Thoracic aorta (tissue), 2 donors: ENCODE data around the gene PLXNA2. TPM values are rescaled to one million over a fixed set of nuclear protein-coding genes. Genes with fewer than 3 reads are reported as not detected.

Experiments used
- ATAC-seq: fragments of 150-250 bp; one replicate; pipeline ENCODE4 v1.8.0; 2017; ENCODE audit warnings: low read depth; ENCODE audit not compliant: insufficient number of reproducible peaks, low FRiP score
- DNase-seq: peaks from one replicate; pipeline ENCODE4 v3.0.0-alpha.2; 2020; ENCODE audit warnings: low spot score
- H3K27ac ChIP-seq, 2 donors: fragments of 200-600 bp; sonication (generic); 1 replicate in 1 of 2; 2 replicates in 1 of 2; pipeline ENCODE4 v1.5.1; 2016; ENCODE audit warnings: mild to moderate bottlenecking in 2 of 2, moderate library complexity in 2 of 2
- H3K27me3 ChIP-seq: fragments of 200-600 bp; sonication (generic); replicated peaks from 2 replicates; pipeline ENCODE4 v1.6.0; 2016; ENCODE audit warnings: mild to moderate bottlenecking; ENCODE audit not compliant: insufficient read depth
- H3K36me3 ChIP-seq: fragments of 200-600 bp; sonication (generic); one replicate; pipeline ENCODE4 v1.5.1; 2016
- H3K4me1 ChIP-seq, 2 donors: fragments of 200-600 bp; sonication (generic); 1 replicate in 1 of 2; 2 replicates in 1 of 2; pipeline versions ENCODE4 v1.5.1 to v1.6.0; 2016; ENCODE audit warnings: low read depth in 2 of 2, mild to moderate bottlenecking in 1 of 2; ENCODE audit not compliant: control insufficient read depth in 1 of 2
- H3K4me3 ChIP-seq: fragments of 200-600 bp; sonication (generic); 2 replicates; pipeline ENCODE4 v1.5.1; 2016; ENCODE audit warnings: mild to moderate bottlenecking
- H3K9me3 ChIP-seq: fragments of 200-600 bp; sonication (generic); 2 replicates; pipeline ENCODE4 v1.5.1; 2016
- CTCF ChIP-seq: fragments of 200-600 bp; sonication (generic); IDR thresholded peaks from one replicate; pipeline ENCODE4 v1.5.1; 2019; ENCODE audit warnings: antibody characterized with exemption
- total RNA-seq, 2 donors: library from RNA; depleted of rRNA; stranded (reverse); fragments of >200 nt; gene quantifications; one replicate each; pipeline versions ENCODE4 v1.1.0 to v1.2.3, GENCODE V29; 2016

Gene PLXNA2
- total RNA-seq, 2 donors from 2014 or later = 30.2 to 62.2 TPM

DNA sequence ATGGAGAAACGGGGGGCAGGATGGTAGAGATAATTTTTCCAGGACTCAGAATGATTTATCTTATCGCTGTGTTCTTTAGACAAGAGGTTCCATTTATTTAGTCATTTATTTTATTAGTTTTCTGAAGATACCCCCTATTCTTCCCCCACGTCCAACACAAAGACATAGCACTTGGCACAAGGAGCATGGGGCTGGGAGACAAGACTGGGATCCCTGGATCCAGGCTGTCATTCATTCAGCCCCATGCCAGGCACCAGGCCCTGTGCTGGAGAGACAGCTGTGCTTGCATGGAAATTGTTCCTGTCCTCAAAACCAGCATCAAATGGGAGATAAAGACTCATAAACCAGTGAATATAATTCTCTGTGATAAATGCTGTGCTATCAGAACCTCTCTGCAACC, 27.1 kb upstream of the PLXNA2 start:
- Histone ChIP-seq H3K36me3 (no peaks in the 10 kb centered on the region), H3K4me3 (no peak overlapping the region), H3K27me3 (no peaks in the 10 kb centered on the region), H3K4me1 (peaks cover 4 to 65% of the 10 kb centered on the region in 2 donors), H3K27ac (no peak overlapping the region), H3K9me3 (no peaks in the 10 kb centered on the region)
- DNase-seq = no peak
- no peak for TF ChIP-seq CTCF
- no peak for ATAC-seq

DNA sequence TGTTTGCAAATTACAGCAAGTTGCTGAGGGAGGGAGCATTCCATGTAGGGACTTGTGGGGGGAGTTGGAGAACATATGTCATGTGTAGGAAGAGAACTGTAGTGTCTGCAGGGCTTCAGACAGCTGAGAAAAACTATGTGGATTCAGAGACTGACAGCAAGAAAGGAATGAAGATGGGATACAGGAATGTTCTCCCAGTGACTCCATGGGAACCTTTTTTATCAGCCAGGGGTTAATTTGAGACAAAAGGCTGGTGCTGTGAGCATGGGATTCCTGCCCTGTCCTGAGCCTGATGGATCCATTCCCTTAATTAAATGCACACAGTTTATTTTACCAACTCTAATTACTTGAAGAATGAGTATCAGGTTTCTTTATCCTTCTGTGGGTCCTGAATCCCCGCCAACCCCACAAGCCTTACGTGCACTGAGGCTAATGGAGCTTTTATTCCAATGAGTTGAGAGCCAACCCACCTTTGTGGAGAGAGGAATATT, 26.5 kb upstream of the PLXNA2 start:
- H3K36me3 ChIP-seq = no peaks in the 10 kb centered on the region
- ATAC-seq (no peak), DNase-seq (no peak)
- no peak overlapping the region for H3K27ac ChIP-seq
- TF ChIP-seq CTCF = no peak
- H3K4me1 ChIP-seq = peaks cover 4 to 70% of the 10 kb centered on the region in 2 donors
- H3K27me3 ChIP-seq = no peaks in the 10 kb centered on the region
- no peaks in the 10 kb centered on the region for H3K9me3 ChIP-seq
- no peak overlapping the region for H3K4me3 ChIP-seq

- no peaks in the 10 kb centered on the region for H3K27me3 ChIP-seq
- H3K4me1 ChIP-seq = peaks cover 12 to 84% of the 10 kb centered on the region in 2 donors
- no peak for TF ChIP-seq CTCF
- H3K27ac ChIP-seq = peak overlapping the region in 1 of 2 donors; percentile 7
- no peaks in the 10 kb centered on the region for H3K36me3 ChIP-seq
- DNase-seq = no peak
- H3K4me3 ChIP-seq = no peak overlapping the region
- no peaks in the 10 kb centered on the region for H3K9me3 ChIP-seq
- no peak for ATAC-seq
Measured at GRCh38 chr1:208269338-208269666, 25.1 kb upstream of the PLXNA2 start.

- H3K36me3 ChIP-seq = no peaks in the 10 kb centered on the region
- ATAC-seq (no peak), DNase-seq (no peak)
- H3K4me3 ChIP-seq = no peak overlapping the region
- H3K27ac ChIP-seq = peak overlapping the region in 1 of 2 donors; percentile 7
- no peaks in the 10 kb centered on the region for H3K27me3 ChIP-seq
- H3K4me1 ChIP-seq = peaks cover 12 to 90% of the 10 kb centered on the region in 2 donors
- no peaks in the 10 kb centered on the region for H3K9me3 ChIP-seq
- TF ChIP-seq CTCF = no peak
Measured at GRCh38 chr1:208268541-208269337, 24.6 kb upstream of the PLXNA2 start.

- Histone ChIP-seq H3K4me1 (peaks cover 12 to 68% of the 10 kb centered on the region in 2 donors), H3K36me3 (no peaks in the 10 kb centered on the region), H3K9me3 (no peaks in the 10 kb centered on the region), H3K4me3 (no peak overlapping the region), H3K27me3 (no peaks in the 10 kb centered on the region), H3K27ac (no peak overlapping the region)
- DNase-seq (no peak), ATAC-seq (no peak)
- TF ChIP-seq CTCF = no peak
Measured at GRCh38 chr1:208265525-208265924, 21.3 kb upstream of the PLXNA2 start.
